HK-2 (cell line): Measurements from ENCODE around the gene ITGAV.

ENCODE experiments used
- DNase-seq: peaks from one replicate; pipeline ENCODE4 v3.0.0-alpha.2; 2018; ENCODE audit not compliant: unreplicated experiment

The ITGAV gene

GRCh38 chr2:186718122-186718521, 128.3 kb downstream of the ITGAV start:
- no peak for DNase-seq

- no peak for DNase-seq
Measured at GRCh38 chr2:186718903-186719302, 129.0 kb downstream of the ITGAV start.

- no peak for DNase-seq
Measured at GRCh38 chr2:186721956-186722355, 132.1 kb downstream of the ITGAV start.

- DNase-seq: no peak
Measured at GRCh38 chr2:186724736-186725135, 134.9 kb downstream of the ITGAV start.

GRCh38 chr2:186725783-186726182, 135.9 kb downstream of the ITGAV start:
- no peak for DNase-seq

- no peak for DNase-seq
Measured at GRCh38 chr2:186726938-186727337, 137.1 kb downstream of the ITGAV start.

GRCh38 chr2:186728631-186729030, 138.8 kb downstream of the ITGAV start:
- no peak for DNase-seq
